ENCODE data around the gene NSF.
"Not testable (repeated sequence)": the region's sequence is repeated elsewhere in the genome, so short reads cannot be mapped to it uniquely, and the experiment has no call there.

- TF ChIP-seq CTCF (conservative IDR thresholded peaks at IDR 0.05 in 1 of 2, IDR thresholded peaks at IDR 0.05 in 1 of 2; ENCODE audit: low read depth in 1 of 2, low read length in 2 of 2); EZH2 (IDR thresholded peaks at IDR 0.05; ENCODE audit: low read length, missing control alignments): not testable (repeated sequence)
Measured at GRCh38 chr17:46768896-46769295, 178.4 kb downstream of the NSF start.
